ENCODE data around the gene NRDC.

DNA sequence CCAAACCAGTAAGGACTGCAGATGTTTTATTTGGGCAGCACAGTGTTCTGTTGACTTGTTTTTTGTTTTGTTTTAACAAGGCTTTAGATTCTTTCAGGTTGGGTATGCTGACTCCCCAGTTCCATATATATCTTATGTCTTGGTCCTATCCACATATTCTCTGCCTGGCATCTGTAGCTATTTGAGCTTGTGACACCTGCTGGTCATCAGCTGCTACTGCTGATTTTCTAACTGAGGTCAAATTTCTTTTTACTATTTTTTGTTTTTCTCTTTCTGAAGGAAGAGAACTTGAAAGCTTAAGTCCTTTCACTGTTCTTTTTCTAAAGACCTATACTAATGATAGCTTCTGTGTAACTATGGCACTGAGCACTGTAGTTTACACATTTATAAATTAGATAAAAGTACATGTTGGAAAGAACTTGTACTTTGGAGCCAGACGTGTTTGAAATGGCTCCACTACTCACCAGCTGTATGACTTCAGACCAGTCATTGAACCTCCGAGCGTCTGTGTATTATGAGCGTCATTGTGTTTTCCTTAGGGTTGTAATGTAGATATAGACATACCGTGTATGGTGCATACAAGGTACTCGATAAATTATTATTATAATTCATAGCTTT lies 109.4 kb downstream of the NRDC start:
- TF ChIP-seq EZH2phosphoT487 (IDR thresholded peaks at IDR 0.05; ENCODE audit: borderline replicate concordance): no peak
- TF ChIP-seq, protein P1, sequence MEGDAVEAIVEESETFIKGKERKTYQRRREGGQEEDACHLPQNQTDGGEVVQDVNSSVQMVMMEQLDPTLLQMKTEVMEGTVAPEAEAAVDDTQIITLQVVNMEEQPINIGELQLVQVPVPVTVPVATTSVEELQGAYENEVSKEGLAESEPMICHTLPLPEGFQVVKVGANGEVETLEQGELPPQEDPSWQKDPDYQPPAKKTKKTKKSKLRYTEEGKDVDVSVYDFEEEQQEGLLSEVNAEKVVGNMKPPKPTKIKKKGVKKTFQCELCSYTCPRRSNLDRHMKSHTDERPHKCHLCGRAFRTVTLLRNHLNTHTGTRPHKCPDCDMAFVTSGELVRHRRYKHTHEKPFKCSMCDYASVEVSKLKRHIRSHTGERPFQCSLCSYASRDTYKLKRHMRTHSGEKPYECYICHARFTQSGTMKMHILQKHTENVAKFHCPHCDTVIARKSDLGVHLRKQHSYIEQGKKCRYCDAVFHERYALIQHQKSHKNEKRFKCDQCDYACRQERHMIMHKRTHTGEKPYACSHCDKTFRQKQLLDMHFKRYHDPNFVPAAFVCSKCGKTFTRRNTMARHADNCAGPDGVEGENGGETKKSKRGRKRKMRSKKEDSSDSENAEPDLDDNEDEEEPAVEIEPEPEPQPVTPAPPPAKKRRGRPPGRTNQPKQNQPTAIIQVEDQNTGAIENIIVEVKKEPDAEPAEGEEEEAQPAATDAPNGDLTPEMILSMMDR (conservative IDR thresholded peaks at IDR 0.05; ENCODE audit: low read length): peak; percentile 93
